Measurements from ENCODE around the gene TPPP2. TPM values are rescaled to one million over a fixed set of nuclear protein-coding genes. Genes with fewer than 3 reads are reported as not detected.
A peak's percentile ranks its signal among the peaks of the same experiment; 100 is the strongest.
"Not testable (repeated sequence)": the region's sequence is repeated elsewhere in the genome, so short reads cannot be mapped to it uniquely, and the experiment has no call there.

The TPPP2 gene
- total RNA-seq, 4 donors from 2014 or later, result 0.22 to 2.3 (median 1.1) TPM

DNA sequence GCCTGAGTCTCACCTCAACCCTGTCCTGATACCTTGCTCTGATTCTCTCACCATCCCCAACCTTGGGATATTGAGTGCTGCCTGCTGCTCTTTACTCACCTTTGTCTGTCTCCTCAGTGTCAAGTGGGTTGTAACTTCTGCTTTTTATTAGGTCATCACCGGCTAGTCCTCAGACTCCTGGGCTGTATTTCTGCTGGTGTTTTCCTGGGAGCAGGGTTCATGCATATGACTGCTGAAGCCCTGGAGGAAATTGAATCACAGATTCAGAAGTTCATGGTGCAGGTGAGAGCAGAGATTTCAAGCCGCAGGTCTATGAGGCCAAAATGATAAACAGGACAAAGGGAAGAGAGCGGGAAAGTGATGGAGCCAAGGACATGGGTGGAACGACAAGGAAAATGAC, 30.4 kb upstream of the TPPP2 start:
- Histone ChIP-seq H3K27me3 (no peaks in the 10 kb centered on the region), H3K4me1 (no peaks in the 10 kb centered on the region), H3K4me3 (no peak overlapping the region), H3K27ac (no peak overlapping the region), H3K9me3 (no peaks in the 10 kb centered on the region), H3K36me3 (peaks cover 0 to 29% of the 10 kb centered on the region in 2 donors)
- no peak for ATAC-seq
- no peak for DNase-seq
- in situ Hi-C loops (cut with MboI; ENCODE audit: low sequenced_read_pairs in 4 of 4), result loop anchor here in 2 of 4 donors (25.0 kb wide), 1 partner anchor 662 kb away; the partner anchor contains the start of genes CCNB1IP1 (in 2 of the 2) and PARP2 (in 2 of the 2)
- TF ChIP-seq, protein P1, sequence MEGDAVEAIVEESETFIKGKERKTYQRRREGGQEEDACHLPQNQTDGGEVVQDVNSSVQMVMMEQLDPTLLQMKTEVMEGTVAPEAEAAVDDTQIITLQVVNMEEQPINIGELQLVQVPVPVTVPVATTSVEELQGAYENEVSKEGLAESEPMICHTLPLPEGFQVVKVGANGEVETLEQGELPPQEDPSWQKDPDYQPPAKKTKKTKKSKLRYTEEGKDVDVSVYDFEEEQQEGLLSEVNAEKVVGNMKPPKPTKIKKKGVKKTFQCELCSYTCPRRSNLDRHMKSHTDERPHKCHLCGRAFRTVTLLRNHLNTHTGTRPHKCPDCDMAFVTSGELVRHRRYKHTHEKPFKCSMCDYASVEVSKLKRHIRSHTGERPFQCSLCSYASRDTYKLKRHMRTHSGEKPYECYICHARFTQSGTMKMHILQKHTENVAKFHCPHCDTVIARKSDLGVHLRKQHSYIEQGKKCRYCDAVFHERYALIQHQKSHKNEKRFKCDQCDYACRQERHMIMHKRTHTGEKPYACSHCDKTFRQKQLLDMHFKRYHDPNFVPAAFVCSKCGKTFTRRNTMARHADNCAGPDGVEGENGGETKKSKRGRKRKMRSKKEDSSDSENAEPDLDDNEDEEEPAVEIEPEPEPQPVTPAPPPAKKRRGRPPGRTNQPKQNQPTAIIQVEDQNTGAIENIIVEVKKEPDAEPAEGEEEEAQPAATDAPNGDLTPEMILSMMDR (IDR thresholded peaks at IDR 0.05 in 4 of 5, conservative IDR thresholded peaks at IDR 0.05 in 1 of 5), result no peak
- TF ChIP-seq POLR2A (IDR thresholded peaks at IDR 0.05), result no peak
- intact Hi-C loops (cut with DNase I; ENCODE audit: low total_unique reads), result loop anchor here (10.0 kb wide), 1 partner anchor 215 kb away; no protein-coding TSS in a partner anchor

DNA sequence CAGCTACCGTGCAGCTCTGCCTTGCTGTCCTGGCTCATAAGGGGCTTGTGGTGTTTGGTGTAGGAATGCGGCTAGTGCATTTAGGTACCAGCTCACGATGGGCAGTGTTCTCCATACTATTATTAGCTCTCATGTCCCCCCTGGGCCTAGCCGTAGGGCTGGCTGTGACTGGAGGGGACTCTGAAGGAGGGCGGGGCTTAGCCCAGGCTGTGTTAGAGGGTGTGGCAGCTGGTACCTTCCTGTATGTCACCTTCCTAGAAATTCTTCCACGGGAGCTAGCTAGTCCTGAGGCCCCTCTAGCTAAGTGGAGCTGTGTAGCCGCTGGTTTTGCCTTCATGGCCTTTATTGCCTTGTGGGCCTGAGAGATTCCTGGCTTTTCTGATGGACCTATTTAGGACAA, 28.8 kb upstream of the TPPP2 start:
- H3K4me1 ChIP-seq, result no peaks in the 10 kb centered on the region
- no peak for DNase-seq
- H3K9me3 ChIP-seq, result no peaks in the 10 kb centered on the region
- intact Hi-C loops (cut with DNase I; ENCODE audit: low total_unique reads), result no loop called here
- no peak overlapping the region for H3K27ac ChIP-seq
- H3K27me3 ChIP-seq, result no peaks in the 10 kb centered on the region
- H3K4me3 ChIP-seq, result no peak overlapping the region
- in situ Hi-C loops (cut with MboI; ENCODE audit: low sequenced_read_pairs in 4 of 4), result no loop called here
- TF ChIP-seq, protein P1 (IDR thresholded peaks at IDR 0.05 in 4 of 5, conservative IDR thresholded peaks at IDR 0.05 in 1 of 5), result no peak
- no peak for TF ChIP-seq POLR2A (IDR thresholded peaks at IDR 0.05)
- peaks cover 0 to 13% of the 10 kb centered on the region in 2 donors for H3K36me3 ChIP-seq
- ATAC-seq, result peak in 1 of 2 donors; percentile 4

DNA sequence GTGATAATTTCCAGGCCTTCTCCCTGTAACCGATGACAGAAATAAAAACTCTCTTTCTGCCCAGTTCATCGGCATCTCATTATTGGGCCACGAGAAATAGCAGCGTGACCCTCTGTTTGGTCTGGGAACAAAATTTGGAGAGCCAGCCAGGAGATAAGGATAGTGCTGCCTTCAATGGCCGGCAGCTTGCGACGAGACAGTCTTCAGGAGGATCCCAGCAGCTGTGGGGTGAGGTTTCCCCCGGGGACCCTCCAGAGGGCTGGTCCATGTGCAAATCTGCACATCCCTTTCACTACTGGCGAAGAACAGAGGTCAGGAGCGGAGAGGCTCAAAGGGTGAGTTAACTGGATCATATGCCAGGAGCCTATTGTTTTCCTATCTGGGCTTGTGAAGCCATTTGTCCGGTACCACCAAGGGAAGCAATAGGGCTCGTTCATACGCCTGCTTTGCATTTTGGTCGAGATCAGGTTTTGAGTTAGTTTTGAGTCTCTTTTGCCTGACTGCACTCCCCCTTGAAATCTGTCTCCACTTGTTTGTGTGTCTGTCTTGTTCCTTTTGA, 26.1 kb upstream of the TPPP2 start:
- peak in 1 of 2 donors; percentile 5 for ATAC-seq
- DNase-seq, result no peak
- Histone ChIP-seq H3K4me3 (no peak overlapping the region), H3K36me3 (no peaks in the 10 kb centered on the region), H3K27me3 (no peaks in the 10 kb centered on the region), H3K4me1 (no peaks in the 10 kb centered on the region), H3K9me3 (no peaks in the 10 kb centered on the region), H3K27ac (peak overlapping the region in 1 of 4 donors; percentile 8)
- in situ Hi-C loops (cut with MboI; ENCODE audit: low sequenced_read_pairs in 4 of 4) (no loop called here), intact Hi-C loops (cut with DNase I; ENCODE audit: low total_unique reads) (no loop called here)
- no peak for TF ChIP-seq POLR2A (IDR thresholded peaks at IDR 0.05)
- TF ChIP-seq, protein P1 (IDR thresholded peaks at IDR 0.05 in 4 of 5, conservative IDR thresholded peaks at IDR 0.05 in 1 of 5), result no peak

DNA sequence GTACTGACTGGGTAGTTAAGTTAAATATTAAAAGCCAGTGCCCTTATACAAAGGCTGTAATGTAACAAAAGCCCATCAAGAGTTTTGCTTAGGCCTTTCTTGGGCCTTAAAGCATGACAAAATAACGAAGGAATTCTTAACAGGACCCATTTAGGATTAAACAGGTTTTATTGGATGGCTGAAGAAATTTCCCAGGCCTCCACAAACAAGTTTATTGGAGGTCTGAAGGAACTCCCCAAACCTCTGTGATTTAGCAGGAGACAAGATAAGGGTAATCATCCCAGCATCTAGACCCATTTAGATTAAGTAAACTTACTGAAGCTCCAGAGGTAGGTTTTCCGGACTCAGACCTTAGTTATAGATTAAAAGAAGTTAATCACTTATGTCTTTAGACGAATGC, 20.3 kb upstream of the TPPP2 start:
- H3K27me3 ChIP-seq; DNase-seq; ATAC-seq; H3K4me3 ChIP-seq; H3K4me1 ChIP-seq; H3K9me3 ChIP-seq; H3K27ac ChIP-seq; intact Hi-C loops (cut with DNase I; ENCODE audit: low total_unique reads); H3K36me3 ChIP-seq: not testable (repeated sequence)
- in situ Hi-C loops (cut with MboI; ENCODE audit: low sequenced_read_pairs in 4 of 4), result loop anchor here (10.0 kb wide), 2 partner anchors 85 to 95 kb away; partner anchors contain the start of genes TMEM253 (in 2 of the 4) and ZNF219 (in 2 of the 4)

DNA sequence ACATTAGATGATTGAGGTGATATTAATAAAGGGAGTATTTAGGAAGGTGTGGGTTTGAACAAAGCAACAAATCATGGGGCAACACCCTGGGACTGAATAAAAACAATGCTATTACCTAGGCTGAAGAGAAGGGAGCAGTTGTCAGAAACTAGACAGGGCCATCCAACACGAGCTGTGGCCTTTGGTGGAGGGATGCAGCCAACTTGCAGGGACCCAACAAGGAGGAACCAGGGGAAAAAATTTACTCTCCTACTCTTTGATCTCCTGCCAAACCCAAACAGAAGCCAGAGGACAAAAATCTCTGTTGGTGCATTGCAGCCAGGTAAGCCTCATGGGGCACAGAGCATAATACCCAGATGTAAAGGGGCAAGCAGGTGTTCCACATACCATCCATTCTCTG, 18.9 kb upstream of the TPPP2 start:
- intact Hi-C loops (cut with DNase I; ENCODE audit: low total_unique reads), result no loop called here
- ATAC-seq, result no peak
- Histone ChIP-seq H3K27ac (no peak overlapping the region), H3K36me3 (peaks cover 0 to under 1% of the 10 kb centered on the region in 2 donors), H3K4me1 (peaks cover 14 to 20% of the 10 kb centered on the region in 2 donors), H3K4me3 (no peak overlapping the region), H3K9me3 (no peaks in the 10 kb centered on the region), H3K27me3 (no peaks in the 10 kb centered on the region)
- TF ChIP-seq, protein P1 (IDR thresholded peaks at IDR 0.05 in 4 of 5, conservative IDR thresholded peaks at IDR 0.05 in 1 of 5), result no peak
- TF ChIP-seq POLR2A (IDR thresholded peaks at IDR 0.05), result no peak
- no peak for DNase-seq
- in situ Hi-C loops (cut with MboI; ENCODE audit: low sequenced_read_pairs in 4 of 4), result loop anchor here (10.0 kb wide), 2 partner anchors 84 to 94 kb away; partner anchors contain the start of genes TMEM253 (in 2 of the 4) and ZNF219 (in 2 of the 4)

All from gastrocnemius medialis (tissue), 4 donors.